ENCODE measurements around the gene OR4D5. TPM values are rescaled to one million over a fixed set of nuclear protein-coding genes. Genes with fewer than 3 reads are reported as not detected.

Gene OR4D5
- total RNA-seq (2014; rRNA removed; shearing (Covaris generic)), result not detected in 2 replicates

GRCh38 chr11:123939317-123939716, at the start of gene OR4D5:
TSS of gene OR4D5 (plus strand) at chr11:123939617. CDS start at chr11:123939617, 0 bp downstream.
- DNase-seq (ENCODE audit: low spot score), result no peak

GRCh38 chr11:123892031-123892430, 47.4 kb upstream of the OR4D5 start:
- DNase-seq (ENCODE audit: low spot score), result no peak

GRCh38 chr11:123899792-123900191, 39.6 kb upstream of the OR4D5 start:
- DNase-seq (ENCODE audit: low spot score), result no peak

DNA sequence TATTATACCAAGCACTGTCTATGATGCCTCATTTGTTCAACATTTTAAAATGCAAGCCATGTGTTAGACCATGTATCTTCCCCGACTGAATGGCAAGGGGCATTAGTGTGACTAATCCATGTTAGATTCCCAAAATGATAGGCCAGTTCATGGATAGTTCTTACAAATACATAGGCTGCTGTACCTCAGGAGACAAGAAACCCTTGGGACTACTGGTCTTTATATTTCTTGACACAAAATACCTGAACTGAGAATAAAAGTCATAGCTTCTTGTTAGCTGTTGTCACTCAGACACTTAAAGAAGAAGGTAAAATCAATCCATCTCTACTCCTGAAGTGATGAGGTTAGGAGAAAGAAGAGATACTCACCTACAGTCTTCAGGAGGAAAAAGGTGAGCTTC, 37.5 kb upstream of the OR4D5 start, which contains the start of gene OR8D4:
Gene OR8D4, plus strand, starts transcription at position 301 of the 400 bp plus-strand sequence. CDS start 4,265 bp downstream, outside the sequence.
- no peak for DNase-seq (ENCODE audit: low spot score)

GRCh38 chr11:123903932-123904331, 35.5 kb upstream of the OR4D5 start:
- no peak for DNase-seq (ENCODE audit: low spot score)

- DNase-seq (ENCODE audit: low spot score), result no peak
Observed at GRCh38 chr11:123904932-123905331, 34.5 kb upstream of the OR4D5 start.

DNA sequence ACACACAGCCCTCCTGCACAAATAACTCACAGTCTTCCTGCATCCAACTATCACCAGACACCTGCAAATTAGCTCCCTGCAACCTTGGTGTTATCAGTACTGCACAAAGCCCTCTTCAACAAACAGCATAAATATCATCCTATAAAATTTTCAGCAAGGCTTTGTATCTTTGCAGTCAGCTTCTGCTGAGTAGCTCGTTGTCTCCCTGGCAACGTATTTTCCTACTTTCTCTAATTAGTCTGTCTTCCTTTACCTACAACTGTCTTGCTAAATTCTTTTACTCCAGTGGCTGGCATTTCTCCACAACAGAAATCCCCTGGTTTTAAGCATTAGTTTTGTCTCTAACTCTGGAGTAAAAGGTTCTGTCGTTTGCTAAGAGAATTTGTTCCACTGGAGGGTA, 33.6 kb upstream of the OR4D5 start:
- no peak for DNase-seq (ENCODE audit: low spot score)

DNA sequence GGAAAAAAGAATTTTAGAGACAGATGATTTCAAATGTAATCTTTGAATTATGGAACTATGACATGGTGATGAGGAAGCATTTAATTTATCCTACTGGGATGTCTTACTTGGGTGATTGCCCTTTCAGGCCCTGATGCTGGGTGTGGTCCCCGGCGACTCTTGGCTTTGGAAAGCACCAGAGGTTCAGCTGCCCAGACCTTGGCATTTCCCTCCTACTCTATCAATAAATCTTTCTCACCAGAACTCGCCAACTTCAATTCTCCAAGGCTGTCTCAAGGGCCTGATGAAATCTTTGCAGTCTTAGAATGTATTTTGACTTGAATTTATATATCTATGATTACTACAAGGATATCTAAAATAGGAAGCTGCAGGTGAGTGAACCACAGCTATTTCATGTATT, 18.5 kb upstream of the OR4D5 start:
- DNase-seq (ENCODE audit: low spot score), result no peak

- DNase-seq (ENCODE audit: low spot score), result no peak
Observed at GRCh38 chr11:123924027-123924426, 15.4 kb upstream of the OR4D5 start.

DNA sequence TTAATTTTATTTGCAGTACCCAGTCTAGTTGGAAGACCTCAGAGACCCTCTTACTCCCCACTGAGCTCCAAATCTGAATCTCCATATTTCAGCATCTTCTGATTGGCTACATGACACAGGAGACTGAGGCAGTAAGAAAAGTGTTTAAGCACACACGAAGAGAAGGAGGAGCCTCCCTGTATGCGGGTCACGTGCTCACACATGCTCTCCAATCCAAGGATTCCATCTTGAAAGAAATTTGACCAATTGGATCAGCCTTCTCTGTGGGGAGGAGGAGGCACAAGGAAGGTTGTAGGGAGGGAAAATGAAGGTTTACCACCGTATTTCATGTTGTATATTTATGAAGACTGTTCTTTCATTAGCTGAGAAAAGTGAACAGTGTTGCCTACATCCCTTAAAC, 3.0 kb downstream of the OR4D5 start:
- no peak for DNase-seq (ENCODE audit: low spot score)

DNA sequence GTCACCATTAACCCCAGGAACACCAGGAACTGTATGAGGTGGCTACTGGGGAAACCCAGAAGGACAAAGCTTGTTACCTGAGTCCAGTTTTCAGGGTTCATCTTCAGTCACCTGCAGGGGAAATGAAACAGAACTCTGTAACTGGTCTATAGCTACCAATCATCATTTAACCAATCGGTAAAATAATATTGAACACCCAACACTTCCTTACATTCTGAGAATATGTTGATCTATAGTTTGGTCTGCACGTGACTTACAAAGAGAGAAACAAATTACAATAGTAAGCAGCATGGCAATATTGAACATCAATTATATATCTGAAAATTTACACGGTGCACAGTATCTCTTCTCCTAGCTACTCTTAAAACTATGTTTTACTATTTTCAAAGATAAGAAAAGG, 4.3 kb downstream of the OR4D5 start, which contains the start of gene OR6T1:
Gene OR6T1, minus strand, starts transcription at position 101 of the 400 bp plus-strand sequence. Its CDS starts 0 bp downstream, at position 101.
- DNase-seq (ENCODE audit: low spot score), result no peak

- DNase-seq (ENCODE audit: low spot score), result no peak
Observed at GRCh38 chr11:123945132-123945531, 5.7 kb downstream of the OR4D5 start.

- DNase-seq (ENCODE audit: low spot score), result no peak
Observed at GRCh38 chr11:123956752-123957151, 17.3 kb downstream of the OR4D5 start.

- no peak for DNase-seq (ENCODE audit: low spot score)
Observed at GRCh38 chr11:123973816-123974215, 34.4 kb downstream of the OR4D5 start.

GRCh38 chr11:123976770-123977560, 37.5 kb downstream of the OR4D5 start:
- DNase-seq (ENCODE audit: low spot score), result no peak

- no peak for DNase-seq (ENCODE audit: low spot score)
Observed at GRCh38 chr11:123977731-123978347, 38.4 kb downstream of the OR4D5 start, which contains the start of gene OR10S1. TSS of gene OR10S1 (minus strand) at chr11:123977781. CDS start at chr11:123977664, 117 bp downstream.

- DNase-seq (ENCODE audit: low spot score), result no peak
Observed at GRCh38 chr11:123979311-123979710, 39.9 kb downstream of the OR4D5 start.

Other genes starting within 250 kb of the OR4D5 start
- 9.8 and 12.4 TPM in 2 replicates for gene ZNF202, start 198.0 kb upstream of the OR4D5 start, total RNA-seq (2014; rRNA removed; shearing (Covaris generic))
- gene OR6X1, start 185.1 kb upstream of the OR4D5 start, total RNA-seq (2014; rRNA removed; shearing (Covaris generic)), result not detected in 2 replicates
- gene OR6M1, start 133.3 kb upstream of the OR4D5 start, total RNA-seq (2014; rRNA removed; shearing (Covaris generic)), result not detected in 2 replicates
- not detected in 2 replicates for gene TMEM225, start 53.9 kb upstream of the OR4D5 start, total RNA-seq (2014; rRNA removed; shearing (Covaris generic))
- not detected in 2 replicates for gene OR8D4, start 37.5 kb upstream of the OR4D5 start, total RNA-seq (2014; rRNA removed; shearing (Covaris generic))
- not detected in 2 replicates for gene OR6T1, start 4.2 kb downstream of the OR4D5 start, total RNA-seq (2014; rRNA removed; shearing (Covaris generic))
- not detected in 2 replicates for gene OR10S1, start 38.2 kb downstream of the OR4D5 start, total RNA-seq (2014; rRNA removed; shearing (Covaris generic))
- not detected in 2 replicates for gene OR10G6, start 55.5 kb downstream of the OR4D5 start, total RNA-seq (2014; rRNA removed; shearing (Covaris generic))
- gene OR10G4, start 73.4 kb downstream of the OR4D5 start, total RNA-seq (2014; rRNA removed; shearing (Covaris generic)), result not detected in 2 replicates
- gene OR10G9, start 83.4 kb downstream of the OR4D5 start, total RNA-seq (2014; rRNA removed; shearing (Covaris generic)), result not detected in 2 replicates
- gene OR10G8, start 87.2 kb downstream of the OR4D5 start, total RNA-seq (2014; rRNA removed; shearing (Covaris generic)), result not detected in 2 replicates
- gene OR10G7, start 101.7 kb downstream of the OR4D5 start, total RNA-seq (2014; rRNA removed; shearing (Covaris generic)), result not detected in 2 replicates
- 0.18 and 0.81 TPM in 2 replicates for gene VWA5A, start 175.8 kb downstream of the OR4D5 start, total RNA-seq (2014; rRNA removed; shearing (Covaris generic))
- gene OR10D3, start 243.7 kb downstream of the OR4D5 start, total RNA-seq (2014; rRNA removed; shearing (Covaris generic)), result not detected in 2 replicates